ENCODE results near the gene SYNE4.
"Not testable (repeated sequence)": the region's sequence is repeated elsewhere in the genome, so short reads cannot be mapped to it uniquely, and the experiment has no call there.

SYNE4 gene

GRCh38 chr19:35987571-35987896, 21.1 kb downstream of the SYNE4 start:
- DNase-seq, result peak; percentile 32

GRCh38 chr19:35986664-35987570, 21.7 kb downstream of the SYNE4 start:
- peak; percentile 62 for DNase-seq

- DNase-seq, result no peak
Measured at GRCh38 chr19:35986111-35986510, 22.5 kb downstream of the SYNE4 start.

GRCh38 chr19:35983177-35983576, 25.4 kb downstream of the SYNE4 start:
- no peak for DNase-seq

- not testable (repeated sequence) for DNase-seq
Measured at GRCh38 chr19:35980997-35981396, 27.6 kb downstream of the SYNE4 start.

- no peak for DNase-seq
Measured at GRCh38 chr19:35978832-35979365, 29.7 kb downstream of the SYNE4 start.

- no peak for DNase-seq
Measured at GRCh38 chr19:35978271-35978670, 30.3 kb downstream of the SYNE4 start.

- DNase-seq, result peak; percentile 83
Measured at GRCh38 chr19:35977446-35978222, 31.0 kb downstream of the SYNE4 start.

- peak; percentile 63 for DNase-seq
Measured at GRCh38 chr19:35975608-35976214, 32.9 kb downstream of the SYNE4 start.

GRCh38 chr19:35973487-35973886, 35.1 kb downstream of the SYNE4 start:
- peak; percentile 18 for DNase-seq

- DNase-seq, result no peak
Measured at GRCh38 chr19:35966771-35967170, 41.8 kb downstream of the SYNE4 start.

GRCh38 chr19:35963514-35963913, 45.1 kb downstream of the SYNE4 start:
- peak; percentile 76 for DNase-seq

- no peak for DNase-seq
Measured at GRCh38 chr19:35960432-35960972, 48.1 kb downstream of the SYNE4 start.

GRCh38 chr19:35959968-35960320, 48.7 kb downstream of the SYNE4 start:
- DNase-seq, result no peak

- DNase-seq, result peak; percentile 48
Measured at GRCh38 chr19:35959040-35959967, 49.3 kb downstream of the SYNE4 start.

- DNase-seq, result peak; percentile 6
Measured at GRCh38 chr19:35958660-35959039, 50.0 kb downstream of the SYNE4 start.

GRCh38 chr19:35957411-35957810, 51.2 kb downstream of the SYNE4 start:
- not testable (repeated sequence) for DNase-seq

GRCh38 chr19:35955881-35956634, 52.6 kb downstream of the SYNE4 start:
- no peak for DNase-seq

All from hematopoietic multipotent progenitor cell treated with erythropoietin and hydrocortisone succinate and interleukin-3 and kit ligand, for 4 days (in vitro differentiated cells).